ENCODE measurements around the gene TMPRSS6.

Gene TMPRSS6

DNA sequence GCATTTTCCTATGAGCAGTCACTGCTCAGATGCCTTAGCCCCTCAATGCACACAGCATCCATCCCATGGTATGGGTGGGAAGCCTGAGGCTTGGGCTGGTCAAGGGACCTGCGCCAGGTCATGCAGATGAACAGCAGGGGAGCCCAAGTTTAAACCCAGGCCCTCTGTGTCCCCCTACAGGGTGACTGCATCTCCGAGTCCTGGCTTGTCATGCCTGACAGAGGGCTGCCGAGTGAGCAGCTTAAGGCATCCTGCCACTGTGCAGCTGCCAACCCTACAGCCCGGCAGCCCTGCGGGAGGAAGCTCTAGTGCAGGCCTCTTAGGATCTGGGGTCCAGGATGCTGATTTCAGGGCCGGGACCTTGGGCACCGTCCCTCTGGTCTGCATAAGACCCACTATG lies 30.2 kb upstream of the TMPRSS6 start:
- DNase-seq, result no peak

DNA sequence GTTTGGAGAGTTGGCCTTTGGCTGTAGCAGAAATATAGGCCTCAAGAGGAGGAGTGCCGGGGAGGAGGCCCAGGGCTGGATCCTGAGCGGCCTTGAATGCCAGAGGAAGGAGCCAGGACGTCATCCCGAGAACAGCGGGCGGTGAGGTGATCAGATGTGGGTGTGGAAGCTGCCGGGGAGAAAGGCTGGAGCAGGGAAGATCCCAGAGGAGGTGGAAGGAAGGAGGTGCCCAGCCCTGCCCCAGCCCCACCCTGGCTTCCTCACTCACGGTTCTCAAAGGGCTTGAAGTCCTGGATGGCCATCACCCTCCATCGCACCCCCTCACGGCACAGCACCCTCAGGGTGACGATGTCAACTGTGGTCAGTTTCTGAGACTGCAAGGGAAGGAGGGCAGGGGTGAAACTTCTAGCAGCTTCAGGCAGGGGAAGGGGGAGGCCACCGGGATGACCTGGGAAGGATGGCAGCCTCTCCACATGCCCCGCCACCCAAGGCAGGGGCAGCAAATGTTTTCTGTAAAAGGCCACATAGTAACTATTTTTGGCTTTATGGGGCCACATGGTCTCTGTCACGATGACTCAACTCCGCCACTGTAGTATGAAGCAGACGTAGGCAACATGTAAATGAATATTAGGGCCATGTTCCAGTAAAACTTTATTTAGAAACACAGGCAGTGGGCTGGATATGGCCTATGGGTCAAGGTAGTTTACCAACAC lies 29.5 kb upstream of the TMPRSS6 start:
- DNase-seq, result no peak

DNA sequence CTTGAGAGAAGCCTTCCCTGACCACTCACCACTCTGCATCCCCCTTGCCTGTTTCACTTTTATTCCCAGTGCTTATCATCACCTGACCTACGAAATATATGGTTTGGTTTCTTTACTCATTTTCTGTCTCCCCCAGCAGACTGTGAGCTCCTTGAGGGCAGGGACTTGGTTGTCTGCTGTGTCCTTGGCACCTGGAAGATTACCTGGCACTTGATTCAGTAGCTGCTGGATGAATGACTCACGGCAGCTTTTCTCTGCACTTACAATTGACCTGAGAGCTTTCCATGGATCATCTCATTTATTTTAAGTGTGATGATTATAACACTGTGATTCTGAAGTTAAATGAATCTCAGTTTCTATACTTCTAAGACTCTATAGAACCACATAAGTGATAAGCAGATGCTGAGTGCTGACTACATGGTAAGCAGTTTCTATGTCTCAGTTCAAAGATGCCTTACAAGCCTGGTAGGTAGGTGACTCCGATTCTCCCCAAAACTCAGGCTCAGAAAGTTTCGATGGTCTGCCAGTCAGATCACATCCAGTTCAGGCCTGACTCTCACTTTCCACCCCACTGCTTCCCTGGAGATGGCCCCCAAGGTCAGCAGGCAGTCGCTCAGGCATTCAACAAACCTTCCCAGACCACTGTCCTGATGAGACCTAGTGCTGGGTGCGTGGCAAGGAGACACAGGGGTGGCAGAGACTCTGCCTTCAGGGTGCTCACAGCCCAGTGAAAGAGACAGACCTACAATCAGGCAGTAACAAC lies 28.6 kb upstream of the TMPRSS6 start:
- no peak for DNase-seq

DNA sequence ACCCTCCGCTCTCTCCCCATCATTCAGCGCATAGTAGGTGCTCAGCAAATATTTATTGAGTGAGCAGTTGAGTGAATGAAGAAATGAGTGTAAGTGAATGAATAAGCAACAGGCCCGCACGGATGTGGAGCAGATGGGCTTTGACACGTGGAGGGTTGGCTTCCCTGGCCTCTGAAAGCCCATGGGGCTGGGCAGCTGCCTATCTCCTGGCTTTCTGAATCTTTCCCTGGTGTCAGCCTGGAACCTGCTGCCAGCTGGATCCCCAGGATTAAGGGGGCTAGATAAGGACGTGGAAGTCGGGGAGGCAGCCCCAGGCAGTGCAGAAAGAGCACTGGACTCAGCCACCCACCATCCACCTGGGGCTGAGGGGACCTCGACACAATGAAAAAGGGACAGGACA lies 27.6 kb upstream of the TMPRSS6 start:
- no peak for DNase-seq

DNA sequence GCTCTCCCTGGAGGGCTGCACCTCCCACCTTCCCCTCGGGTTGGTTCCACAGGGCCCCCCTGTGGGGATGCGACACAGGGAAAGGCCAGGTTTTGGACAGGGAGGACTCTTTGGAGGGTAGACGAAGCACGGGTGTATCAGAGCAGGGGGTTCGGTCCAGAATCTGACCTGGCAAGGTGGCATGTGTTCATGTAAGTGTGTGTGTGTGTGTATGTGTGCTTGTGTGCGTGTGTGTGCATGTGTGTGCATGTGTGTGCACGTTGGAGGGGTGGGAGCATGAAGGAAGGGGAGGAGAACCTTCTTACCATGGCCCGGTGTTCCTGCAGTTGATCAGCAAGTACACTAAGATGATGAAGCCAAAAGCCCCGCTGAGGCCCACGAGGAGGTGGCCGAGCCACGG lies 25.5 kb upstream of the TMPRSS6 start:
- DNase-seq, result no peak

DNA sequence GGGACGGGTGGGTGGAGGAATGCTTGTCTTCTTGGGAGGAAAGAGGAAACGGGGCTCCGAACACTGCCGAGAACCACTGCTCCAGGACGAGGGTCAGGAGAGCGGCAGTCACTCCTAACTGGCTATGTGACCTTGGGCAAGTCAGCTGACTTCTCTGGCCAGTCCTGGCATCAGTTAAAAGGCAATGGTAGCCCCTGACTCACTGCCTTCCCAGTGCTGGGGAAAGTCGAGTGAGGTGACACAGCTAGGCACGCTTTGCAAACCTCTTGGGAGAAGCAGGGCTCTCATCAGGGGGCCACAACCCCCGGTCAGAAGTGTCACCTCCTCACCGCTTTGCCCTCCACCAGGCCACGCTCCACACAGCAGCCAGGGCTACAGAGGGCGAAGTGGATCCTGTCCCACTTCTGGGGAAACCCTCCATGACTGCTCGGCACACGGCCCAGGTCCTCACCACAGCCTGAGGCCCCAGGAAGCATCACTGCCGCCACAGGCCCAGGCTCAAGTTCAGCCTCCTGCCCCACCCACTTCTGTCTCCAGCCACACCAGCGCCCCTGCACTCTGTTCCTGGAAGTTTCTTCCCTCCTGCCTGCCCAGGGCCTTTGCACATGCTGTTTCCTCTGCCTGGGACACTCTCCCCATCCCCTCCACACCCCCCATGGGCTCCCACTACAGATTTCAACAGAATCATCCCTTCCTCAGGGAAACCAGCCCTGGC lies 23.9 kb upstream of the TMPRSS6 start:
- no peak for DNase-seq

DNA sequence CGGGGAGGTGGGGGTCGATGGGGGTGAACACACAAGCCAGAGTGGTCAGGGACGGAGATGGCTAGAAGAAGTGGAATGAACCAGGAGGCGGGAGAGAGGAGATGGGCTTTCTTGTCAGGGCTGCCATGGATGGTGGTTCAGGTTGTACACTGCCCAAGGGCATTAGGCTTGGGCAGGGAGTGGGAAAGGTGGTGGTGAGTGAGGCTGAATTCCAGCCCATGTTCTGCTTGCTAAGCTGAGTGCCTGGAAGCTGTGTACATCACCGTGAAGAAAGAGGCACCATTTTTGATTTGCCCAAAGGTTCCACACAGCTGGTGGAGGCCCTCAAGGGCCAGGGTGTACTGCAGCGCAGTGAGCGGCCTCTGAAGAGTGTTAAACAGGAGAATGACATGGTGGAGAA lies 23.3 kb upstream of the TMPRSS6 start:
- DNase-seq, result no peak

DNA sequence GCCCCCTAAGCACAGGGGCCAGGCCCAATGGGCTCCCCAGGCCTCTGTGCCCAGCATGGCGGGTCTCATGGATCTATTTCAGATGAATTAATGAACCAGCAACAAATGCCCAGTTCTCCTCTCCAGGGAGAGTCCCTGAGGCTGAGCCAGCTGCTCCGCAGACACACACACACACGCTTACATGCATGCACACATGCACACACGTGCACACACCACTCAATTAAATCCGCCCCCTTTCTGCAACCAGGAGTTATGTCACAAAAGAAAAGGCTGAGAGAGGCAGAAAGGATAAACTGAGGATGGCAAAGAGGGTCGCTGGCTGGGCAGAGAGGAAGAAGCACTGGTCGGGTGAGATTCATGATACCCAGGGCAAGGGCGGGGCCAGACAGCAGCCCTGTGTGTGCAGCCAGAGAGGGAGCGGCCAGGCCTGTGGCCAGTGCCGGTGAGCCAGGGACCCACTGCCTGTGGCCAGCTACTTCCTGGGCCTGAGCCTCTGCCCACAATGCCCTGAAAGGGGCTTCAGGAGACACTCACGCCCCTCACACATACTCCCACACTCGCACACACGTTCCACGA lies 20.4 kb upstream of the TMPRSS6 start:
- DNase-seq, result no peak

DNA sequence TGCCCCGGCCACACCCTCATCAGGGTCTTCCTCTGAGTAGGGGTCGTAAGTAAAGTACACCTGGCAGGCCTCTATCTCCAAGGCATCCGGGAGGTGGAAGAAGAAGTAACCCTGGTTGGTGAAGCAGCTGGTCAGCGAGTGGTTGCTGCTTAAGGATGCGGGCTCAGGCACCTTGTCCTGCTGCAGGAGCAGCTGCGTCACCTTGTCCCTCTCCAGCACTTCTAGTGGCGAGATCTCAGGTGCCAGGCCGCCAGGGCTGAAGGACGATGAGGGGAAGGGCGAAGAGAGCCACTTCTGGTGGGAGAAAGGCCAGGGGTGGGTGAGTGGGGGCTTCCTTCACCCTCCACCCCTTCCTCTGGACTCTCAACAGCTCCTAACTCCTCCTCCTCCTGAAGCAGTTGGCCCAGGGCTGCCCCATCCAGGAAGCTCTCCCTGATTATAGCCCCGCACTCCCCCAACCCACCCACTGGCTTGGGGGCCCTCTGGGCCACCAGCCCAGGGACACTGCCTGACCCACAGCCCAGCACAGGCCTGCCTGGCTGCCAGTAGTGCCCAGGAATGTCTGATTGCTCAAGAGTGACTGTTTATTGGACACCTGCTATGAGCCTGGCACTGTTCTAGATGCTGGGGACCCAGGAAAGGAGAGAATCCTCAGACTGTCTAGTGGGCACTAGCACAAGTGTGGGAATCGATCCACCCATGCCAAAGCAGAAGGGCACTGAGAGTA lies 19.2 kb upstream of the TMPRSS6 start:
- no peak for DNase-seq

DNA sequence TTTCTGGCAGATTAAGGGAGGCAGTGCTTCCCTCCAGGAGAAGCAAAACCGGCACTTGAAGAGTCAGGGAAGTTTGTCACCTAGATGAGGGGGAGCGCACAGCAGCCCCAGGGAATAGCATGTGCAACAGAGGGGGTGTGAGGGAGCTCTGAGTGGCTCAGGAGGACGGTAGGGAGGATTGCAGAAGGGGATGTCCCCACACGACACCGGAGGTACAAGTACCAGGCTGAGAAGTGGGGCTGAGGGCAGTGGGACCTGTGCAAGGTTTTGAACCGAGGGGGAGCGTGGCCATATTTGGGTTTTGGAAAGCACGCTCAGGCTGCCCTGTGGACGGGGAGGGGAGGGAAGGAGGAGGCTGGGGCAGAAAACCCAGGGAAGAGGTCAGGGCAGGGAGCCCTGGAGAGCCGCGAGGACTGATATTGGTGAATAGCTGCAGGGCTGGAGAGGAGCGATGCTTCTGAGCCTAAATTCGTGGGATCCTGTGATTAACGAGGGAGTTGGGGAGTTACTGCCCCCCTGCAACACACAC lies 17.9 kb upstream of the TMPRSS6 start:
- no peak for DNase-seq

DNA sequence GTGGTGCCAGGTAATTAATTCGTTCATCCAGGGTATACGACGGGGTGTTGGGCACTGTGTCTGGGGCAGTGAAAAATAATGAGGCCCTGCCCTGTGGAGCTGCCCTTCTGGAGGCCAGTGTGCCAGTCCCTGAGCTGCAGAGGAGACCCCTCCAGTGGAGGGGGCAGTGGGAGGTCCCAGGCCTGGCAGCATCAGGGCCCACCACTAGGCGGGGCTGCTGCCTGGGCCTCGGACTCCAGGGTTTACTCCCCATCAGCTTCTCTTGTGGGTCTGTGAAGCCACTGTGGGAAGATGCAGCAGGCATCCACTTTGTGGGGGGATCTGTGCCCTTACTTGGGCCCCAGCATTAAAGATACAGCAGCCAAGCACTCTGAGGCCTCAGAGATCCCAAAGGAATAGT lies 17.4 kb upstream of the TMPRSS6 start:
- DNase-seq, result no peak

DNA sequence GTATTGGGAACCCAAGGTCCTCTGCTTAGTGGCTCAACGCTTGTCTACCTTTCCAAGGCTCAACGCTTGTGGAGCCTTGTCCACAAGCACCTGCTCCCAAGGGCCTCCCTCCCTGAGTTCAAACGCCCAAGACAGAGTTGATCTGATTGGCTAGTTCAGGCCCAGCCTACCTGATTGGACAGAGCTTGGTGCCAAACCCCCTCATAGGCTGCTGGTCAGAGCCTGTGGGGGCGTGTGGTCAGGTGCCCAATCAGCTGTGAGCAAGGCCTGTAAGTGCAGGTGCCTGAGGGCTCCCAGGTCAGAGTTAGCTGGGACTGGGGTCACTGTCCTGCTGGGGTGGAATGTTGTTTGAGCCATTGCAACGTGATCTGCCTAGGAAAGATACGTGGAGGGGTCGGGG lies 16.9 kb upstream of the TMPRSS6 start:
- no peak for DNase-seq

DNA sequence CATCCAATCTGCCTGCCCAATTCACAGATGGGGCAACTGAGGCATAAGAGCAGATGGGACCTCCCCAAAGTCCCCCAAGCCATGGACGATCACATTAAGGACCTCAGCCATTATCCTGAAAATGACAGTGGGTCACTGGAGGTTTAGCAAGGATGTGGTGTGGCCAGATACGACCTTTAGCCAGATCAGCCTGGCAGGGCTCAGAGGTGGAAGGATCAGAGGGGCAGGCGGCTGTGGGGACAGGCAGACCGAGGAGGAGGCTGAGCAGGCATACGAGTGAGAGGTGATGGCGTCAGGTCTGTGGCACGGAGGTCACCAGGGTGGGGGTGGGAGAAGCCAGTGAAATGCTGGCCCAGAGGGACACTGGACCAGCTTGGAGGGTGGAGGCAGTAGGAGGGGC lies 14.1 kb upstream of the TMPRSS6 start:
- no peak for DNase-seq

DNA sequence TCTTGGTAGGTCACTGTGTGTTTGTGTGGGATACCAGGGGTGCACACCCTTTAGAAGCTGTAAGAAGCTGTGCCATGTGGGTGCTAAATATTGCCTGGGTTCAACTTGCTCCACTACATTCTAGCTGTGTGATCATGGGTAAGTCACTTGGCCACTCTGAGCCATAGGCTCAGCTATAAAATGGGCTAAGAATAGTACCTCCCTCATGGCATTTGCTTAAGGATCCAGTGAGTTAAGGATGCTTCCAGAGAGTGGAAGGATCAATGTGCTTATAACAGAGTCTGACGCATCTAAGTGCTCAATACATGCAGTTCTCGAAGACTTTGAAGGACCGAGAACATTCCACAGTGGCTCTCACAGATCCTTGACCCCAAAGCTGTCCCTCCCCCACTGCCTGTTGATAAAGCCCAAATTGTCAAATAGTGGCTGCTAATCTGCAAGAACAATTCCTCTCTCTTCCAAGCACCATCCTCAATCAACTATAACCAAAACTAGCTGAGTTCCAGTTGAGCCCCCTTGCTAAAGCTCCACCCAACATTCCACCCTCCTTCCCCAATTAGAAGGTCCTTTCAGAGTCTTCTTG lies 13.2 kb upstream of the TMPRSS6 start:
- no peak for DNase-seq

DNA sequence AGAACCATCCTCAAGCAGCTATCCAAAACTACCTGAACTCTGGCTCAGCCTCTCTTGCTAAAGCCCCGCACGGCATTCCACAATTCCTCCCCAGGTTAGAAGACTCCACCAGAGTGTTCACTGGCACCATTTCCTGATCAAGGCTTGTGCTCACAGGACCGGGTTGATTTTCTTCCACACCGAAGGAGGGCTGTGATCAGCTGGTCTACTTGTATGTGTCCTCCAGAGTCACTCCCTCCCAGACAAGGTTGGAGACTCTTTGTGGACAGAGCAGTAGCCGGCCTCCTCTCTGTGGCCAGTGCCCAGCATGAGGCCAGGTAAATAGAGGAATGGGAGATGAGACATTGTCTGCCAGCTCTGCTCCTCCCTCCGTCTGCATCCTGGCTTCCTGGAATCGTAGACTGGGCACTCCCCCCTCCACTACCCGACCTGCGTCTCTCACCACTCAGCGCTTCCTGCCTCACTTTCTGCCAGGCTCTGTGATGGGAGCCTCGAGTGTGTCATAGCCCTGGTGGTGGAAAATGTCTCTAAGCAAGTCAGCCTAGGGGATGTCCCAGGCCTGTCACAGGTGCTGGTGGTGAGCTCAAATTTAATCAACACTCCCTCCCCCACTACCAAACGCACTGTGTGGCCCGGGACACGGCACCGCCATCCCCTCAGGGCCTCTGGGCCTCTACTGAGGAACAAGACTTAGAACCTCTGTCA lies 12.5 kb upstream of the TMPRSS6 start:
- no peak for DNase-seq

DNA sequence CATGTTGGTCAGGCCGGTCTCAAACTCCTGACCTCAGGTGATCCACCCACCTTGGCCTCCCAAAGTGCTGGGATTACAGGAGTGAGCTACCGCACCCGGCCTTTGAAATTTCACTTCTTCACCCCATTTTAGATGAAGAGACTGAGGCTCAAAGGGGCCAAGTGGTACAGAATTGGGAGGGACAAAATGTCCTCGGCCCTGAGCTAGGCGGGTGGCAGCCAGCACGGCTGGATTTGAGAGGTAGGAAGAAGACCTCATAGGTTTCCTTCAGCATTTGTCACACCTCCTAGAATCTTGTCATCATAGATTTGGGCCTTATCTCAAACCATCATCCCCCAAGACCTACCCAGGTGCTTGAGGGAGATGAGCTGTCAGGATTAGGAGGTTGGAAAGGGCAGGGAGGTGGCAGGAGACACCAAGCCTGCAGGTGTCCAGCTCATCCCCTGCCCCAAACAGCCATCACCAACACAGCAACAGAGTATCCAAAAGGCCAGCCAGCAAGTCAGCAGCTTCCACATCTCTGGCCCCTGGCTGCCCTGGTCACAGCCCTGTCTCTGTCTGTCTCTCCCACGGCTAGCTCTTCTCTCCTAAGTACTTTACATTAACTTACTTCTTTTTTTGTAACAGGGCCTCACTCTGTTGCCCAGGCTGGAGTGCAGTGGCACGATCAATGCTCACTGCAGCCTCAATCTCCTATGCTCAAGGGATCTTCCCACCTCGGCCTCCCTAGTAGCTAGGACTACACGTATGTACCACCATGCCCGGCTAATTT lies 11.2 kb upstream of the TMPRSS6 start:
- no peak for DNase-seq

DNA sequence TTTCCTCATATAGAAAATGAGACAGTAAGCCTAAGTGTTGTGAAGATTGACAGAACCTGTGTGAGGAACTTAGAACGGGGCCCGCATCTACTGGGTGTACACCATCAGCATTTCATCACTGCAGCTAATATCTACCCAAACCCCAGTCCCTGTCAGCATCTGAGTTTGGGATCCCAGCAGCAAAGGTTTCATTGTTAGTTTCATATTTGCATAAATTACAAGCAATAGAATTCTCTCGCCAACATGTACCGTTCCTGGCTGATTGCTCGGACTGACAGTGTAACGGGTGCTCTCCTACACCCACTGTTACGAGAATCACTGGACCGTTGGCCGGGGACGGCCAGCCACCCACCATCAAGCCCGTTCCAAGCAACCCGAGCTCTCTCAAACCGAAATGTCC lies 10.4 kb upstream of the TMPRSS6 start:
- DNase-seq, result no peak

DNA sequence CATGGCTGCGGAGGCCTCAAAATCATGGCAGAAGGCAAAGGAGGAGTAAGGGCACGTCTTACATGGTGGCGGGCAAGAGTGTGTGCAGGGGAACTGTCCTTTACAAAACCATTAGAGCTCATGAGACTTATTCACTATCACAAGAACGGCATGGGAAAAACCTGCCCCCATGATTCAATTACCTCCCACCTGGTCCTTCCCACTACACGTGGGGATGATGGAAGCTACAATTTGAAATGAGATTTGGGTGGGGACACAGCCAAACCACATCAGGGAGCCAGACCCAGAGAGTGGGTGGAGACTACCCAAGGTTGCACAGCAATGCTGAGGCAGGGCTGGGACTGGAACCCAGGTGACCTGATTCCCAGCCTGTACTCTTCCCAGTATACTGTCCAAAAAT lies 8.6 kb upstream of the TMPRSS6 start:
- DNase-seq, result no peak

DNA sequence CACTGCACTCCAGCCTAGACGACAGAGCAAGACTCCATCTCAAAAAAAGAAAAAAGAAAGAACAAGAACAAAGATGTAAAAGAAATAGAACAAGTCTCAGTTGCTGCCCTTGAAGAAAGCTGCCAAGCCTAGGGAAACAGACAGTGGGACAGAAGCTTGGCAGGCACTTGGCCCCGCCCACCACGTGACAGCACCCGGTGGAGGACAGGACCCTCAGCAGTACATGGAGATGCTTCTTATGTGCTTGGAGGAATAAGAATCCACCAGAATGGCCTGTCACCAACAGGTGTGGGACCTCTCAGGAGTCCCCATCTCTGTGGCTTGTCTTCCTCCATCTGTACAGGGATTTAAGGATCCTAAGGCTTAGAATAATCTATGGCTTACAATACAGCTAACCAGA lies 7.6 kb upstream of the TMPRSS6 start:
- DNase-seq, result no peak

DNA sequence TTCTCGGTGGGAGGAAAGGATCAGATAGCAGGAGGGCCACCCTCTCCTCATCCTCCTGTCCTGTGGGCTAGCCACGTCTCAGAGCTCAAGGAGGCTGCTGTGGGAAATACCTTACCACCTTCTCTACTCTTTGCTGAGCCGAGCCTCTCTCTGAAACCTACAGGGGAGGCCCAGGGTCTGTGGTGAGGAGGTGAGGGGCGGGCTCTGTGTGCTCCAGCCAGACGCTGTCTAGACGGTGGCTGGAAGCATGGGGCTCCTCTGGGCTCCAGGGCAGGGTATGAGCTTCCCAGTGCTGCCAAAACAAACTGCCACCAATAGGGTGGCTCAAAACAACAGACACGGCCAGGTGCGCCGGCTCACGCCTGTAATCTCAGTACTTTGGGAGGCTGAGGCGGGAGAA lies 5.5 kb upstream of the TMPRSS6 start:
- DNase-seq, result no peak

DNA sequence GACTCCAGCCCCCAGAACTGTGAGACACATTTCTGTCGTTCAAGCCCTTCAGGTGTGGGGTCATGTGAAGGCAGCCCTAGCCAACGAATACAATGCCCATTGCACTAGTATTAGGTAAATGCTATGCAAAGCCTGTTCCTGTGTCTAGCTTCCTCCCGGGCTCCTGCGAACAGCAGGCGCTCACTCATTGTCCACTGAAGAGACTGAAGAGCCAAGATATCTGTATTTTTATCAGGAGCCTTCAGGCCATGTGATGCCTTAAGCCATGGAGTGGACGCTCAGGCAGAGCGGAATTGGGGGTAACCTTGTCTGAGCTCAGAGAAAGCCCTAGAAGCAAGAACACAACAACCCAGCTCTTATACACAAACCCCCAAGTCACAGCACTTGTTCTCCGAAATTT lies 4.2 kb upstream of the TMPRSS6 start:
- no peak for DNase-seq
